ENCODE data around the gene PPP1R3G.
A peak's percentile ranks its signal among the peaks of the same experiment; 100 is the strongest.

Gene PPP1R3G

DNA sequence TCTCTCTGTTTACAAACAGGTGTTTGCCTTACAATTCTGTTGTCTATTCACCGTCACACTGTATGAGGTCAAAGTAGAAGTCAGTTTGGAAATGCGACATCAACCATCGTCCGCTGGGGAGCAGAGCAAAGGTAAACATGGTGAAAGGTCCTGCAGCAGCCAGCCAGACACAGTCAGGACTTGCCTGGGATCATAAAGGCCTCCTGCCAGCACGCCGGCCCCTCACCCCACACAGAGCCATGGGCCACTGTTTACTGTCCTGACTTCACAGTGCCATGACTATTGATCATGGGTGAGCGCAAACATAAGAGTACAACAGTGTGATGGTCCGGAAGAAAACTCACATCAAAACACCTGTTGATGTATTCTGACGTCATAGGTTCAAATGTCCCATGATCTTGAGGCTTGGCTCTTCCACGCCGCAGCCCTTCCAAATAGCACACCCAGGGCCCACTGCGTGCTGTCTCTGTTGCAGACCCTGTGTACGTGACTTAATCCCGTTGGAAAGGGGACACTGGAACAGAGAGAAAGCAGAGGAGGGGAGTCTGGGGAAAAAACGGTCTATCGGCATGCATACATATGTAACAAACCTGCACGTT is 16.9 kb upstream of the PPP1R3G start:
- Histone ChIP-seq H3K4ac (ENCODE audit: low read length) (no peak overlapping the region), H4K91ac (ENCODE audit: low read depth, low read length, poor library complexity) (no peak overlapping the region), H3K36me3 (replicated peaks in 1 of 2; ENCODE audit: control insufficient read depth in 2 of 2, insufficient read depth in 2 of 2, low read length in 2 of 2) (no peaks in the 10 kb centered on the region), H3K27me3 (ENCODE audit: control insufficient read depth in 3 of 3, insufficient read depth in 3 of 3, low read depth in 1 of 3, low read length in 3 of 3) (no peaks in the 10 kb centered on the region), H3K14ac (ENCODE audit: low read length) (no peak overlapping the region), H3K79me1 (ENCODE audit: low read depth, low read length) (no peaks in the 10 kb centered on the region), H3K4me3 (ENCODE audit: low read length in 2 of 2) (peak overlapping the region in 1 of 2 donors; percentile 21), H3K4me2 (ENCODE audit: insufficient read depth, low read length, poor library complexity, severe bottlenecking) (no peak overlapping the region), H2BK120ac (ENCODE audit: low read depth, low read length) (no peak overlapping the region), H4K8ac (ENCODE audit: low read depth, low read length) (no peak overlapping the region), H2BK5ac (ENCODE audit: low read length) (no peak overlapping the region), H3K9me3 (replicated peaks in 1 of 2; ENCODE audit: control insufficient read depth in 2 of 2, insufficient read depth in 1 of 2, low read depth in 1 of 2, low read length in 2 of 2) (peaks cover 5 to 8% of the 10 kb centered on the region in 2 donors), H2BK15ac (ENCODE audit: low read length) (no peak overlapping the region), H2AK5ac (ENCODE audit: low read depth, low read length) (no peak overlapping the region), H3K27ac (replicated peaks; ENCODE audit: low read length) (no peak overlapping the region), H2AFZ (ENCODE audit: low read length) (no peak overlapping the region), H3K4me1 (ENCODE audit: control insufficient read depth in 2 of 2, insufficient read depth in 1 of 2, low read depth in 1 of 2, low read length in 2 of 2) (no peaks in the 10 kb centered on the region), H2BK12ac (ENCODE audit: low read length) (no peak overlapping the region), H3K18ac (ENCODE audit: low read length) (no peak overlapping the region), H3K23ac (ENCODE audit: low read depth, low read length, poor library complexity) (no peak overlapping the region), H3K9ac (ENCODE audit: low read depth, low read length, poor library complexity) (no peak overlapping the region)
- no CpG with 5 or more reads among the region's 17 CpGs for WGBS, 2 donors (ENCODE audit: extremely low coverage in 2 of 2, insufficient read length in 2 of 2, insufficient replicate concordance in 1 of 2)
- no peak for DNase-seq (ENCODE audit: low spot score)

DNA sequence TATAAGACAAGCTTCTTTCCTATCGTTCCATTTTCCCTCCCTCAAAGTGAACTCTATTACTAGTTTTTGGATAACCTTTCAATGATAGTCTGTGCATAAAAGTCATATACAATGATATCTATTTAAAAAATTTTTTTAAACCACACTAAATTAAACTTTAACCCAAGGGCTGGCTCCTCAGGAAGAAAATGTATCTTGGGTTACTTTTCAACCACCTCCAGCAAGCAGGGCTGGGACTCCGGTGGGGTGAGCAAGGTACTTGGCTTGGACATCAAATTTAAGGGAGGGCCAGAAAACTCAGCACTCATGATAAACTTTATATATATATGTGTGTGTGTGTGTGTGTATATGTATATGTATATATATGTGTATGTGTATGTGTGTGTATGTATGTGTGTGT is 13.9 kb upstream of the PPP1R3G start:
- Histone ChIP-seq H2BK15ac (ENCODE audit: low read length) (no peak overlapping the region), H2BK120ac (ENCODE audit: low read depth, low read length) (no peak overlapping the region), H3K18ac (ENCODE audit: low read length) (no peak overlapping the region), H3K9me3 (replicated peaks in 1 of 2; ENCODE audit: control insufficient read depth in 2 of 2, insufficient read depth in 1 of 2, low read depth in 1 of 2, low read length in 2 of 2) (peaks cover 7 to 8% of the 10 kb centered on the region in 2 donors), H3K27me3 (ENCODE audit: control insufficient read depth in 3 of 3, insufficient read depth in 3 of 3, low read depth in 1 of 3, low read length in 3 of 3) (no peaks in the 10 kb centered on the region), H3K27ac (replicated peaks; ENCODE audit: low read length) (no peak overlapping the region), H3K14ac (ENCODE audit: low read length) (no peak overlapping the region), H2BK12ac (ENCODE audit: low read length) (no peak overlapping the region), H3K4me2 (ENCODE audit: insufficient read depth, low read length, poor library complexity, severe bottlenecking) (no peak overlapping the region), H3K23ac (ENCODE audit: low read depth, low read length, poor library complexity) (no peak overlapping the region), H3K79me1 (ENCODE audit: low read depth, low read length) (no peaks in the 10 kb centered on the region), H2BK5ac (ENCODE audit: low read length) (no peak overlapping the region), H2AK5ac (ENCODE audit: low read depth, low read length) (no peak overlapping the region), H3K9ac (ENCODE audit: low read depth, low read length, poor library complexity) (no peak overlapping the region), H3K4me3 (ENCODE audit: low read length in 2 of 2) (no peak overlapping the region), H4K8ac (ENCODE audit: low read depth, low read length) (no peak overlapping the region), H3K36me3 (replicated peaks in 1 of 2; ENCODE audit: control insufficient read depth in 2 of 2, insufficient read depth in 2 of 2, low read length in 2 of 2) (no peaks in the 10 kb centered on the region), H2AFZ (ENCODE audit: low read length) (no peak overlapping the region), H3K4ac (ENCODE audit: low read length) (no peak overlapping the region), H4K91ac (ENCODE audit: low read depth, low read length, poor library complexity) (no peak overlapping the region), H3K4me1 (ENCODE audit: control insufficient read depth in 2 of 2, insufficient read depth in 1 of 2, low read depth in 1 of 2, low read length in 2 of 2) (no peaks in the 10 kb centered on the region)
- DNase-seq (ENCODE audit: low spot score): no peak
- no CpG with 5 or more reads among the region's 2 CpGs for WGBS, 2 donors (ENCODE audit: extremely low coverage in 2 of 2, insufficient read length in 2 of 2, insufficient replicate concordance in 1 of 2)

DNA sequence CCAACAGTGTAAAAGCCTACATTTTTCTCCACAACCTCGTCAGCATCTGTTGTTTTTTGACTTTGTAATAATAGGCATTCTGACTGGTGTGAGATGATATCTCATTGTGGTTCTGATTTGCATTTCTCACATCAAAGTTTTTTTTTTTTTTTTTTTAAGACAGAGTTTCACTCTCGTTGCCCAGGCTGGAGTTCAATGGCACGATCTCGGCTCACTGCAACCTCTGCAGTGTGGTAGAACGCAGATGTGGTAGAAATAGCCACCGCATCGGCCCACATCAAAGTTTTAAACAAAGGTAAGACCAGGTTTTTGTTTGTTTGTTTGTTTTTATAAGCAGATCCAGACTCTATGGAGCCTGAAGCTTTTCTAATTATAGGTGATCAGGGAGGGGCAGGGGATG is 12.7 kb upstream of the PPP1R3G start:
- Histone ChIP-seq H2BK5ac (ENCODE audit: low read length) (no peak overlapping the region), H3K18ac (ENCODE audit: low read length) (no peak overlapping the region), H3K36me3 (replicated peaks in 1 of 2; ENCODE audit: control insufficient read depth in 2 of 2, insufficient read depth in 2 of 2, low read length in 2 of 2) (no peaks in the 10 kb centered on the region), H3K4ac (ENCODE audit: low read length) (no peak overlapping the region), H2BK120ac (ENCODE audit: low read depth, low read length) (no peak overlapping the region), H3K9me3 (replicated peaks in 1 of 2; ENCODE audit: control insufficient read depth in 2 of 2, insufficient read depth in 1 of 2, low read depth in 1 of 2, low read length in 2 of 2) (peaks cover 3 to 4% of the 10 kb centered on the region in 2 donors), H4K91ac (ENCODE audit: low read depth, low read length, poor library complexity) (no peak overlapping the region), H3K79me1 (ENCODE audit: low read depth, low read length) (no peaks in the 10 kb centered on the region), H4K8ac (ENCODE audit: low read depth, low read length) (no peak overlapping the region), H2AFZ (ENCODE audit: low read length) (no peak overlapping the region), H3K14ac (ENCODE audit: low read length) (no peak overlapping the region), H3K4me1 (ENCODE audit: control insufficient read depth in 2 of 2, insufficient read depth in 1 of 2, low read depth in 1 of 2, low read length in 2 of 2) (no peaks in the 10 kb centered on the region), H3K27ac (replicated peaks; ENCODE audit: low read length) (no peak overlapping the region), H3K9ac (ENCODE audit: low read depth, low read length, poor library complexity) (no peak overlapping the region), H3K23ac (ENCODE audit: low read depth, low read length, poor library complexity) (no peak overlapping the region), H3K27me3 (ENCODE audit: control insufficient read depth in 3 of 3, insufficient read depth in 3 of 3, low read depth in 1 of 3, low read length in 3 of 3) (no peaks in the 10 kb centered on the region), H3K4me3 (ENCODE audit: low read length in 2 of 2) (no peak overlapping the region), H2BK15ac (ENCODE audit: low read length) (no peak overlapping the region), H3K4me2 (ENCODE audit: insufficient read depth, low read length, poor library complexity, severe bottlenecking) (no peak overlapping the region), H2BK12ac (ENCODE audit: low read length) (no peak overlapping the region), H2AK5ac (ENCODE audit: low read depth, low read length) (no peak overlapping the region)
- WGBS, 2 donors (ENCODE audit: extremely low coverage in 2 of 2, insufficient read length in 2 of 2, insufficient replicate concordance in 1 of 2): no CpG with 5 or more reads among the region's 7 CpGs
- no peak for DNase-seq (ENCODE audit: low spot score)

DNA sequence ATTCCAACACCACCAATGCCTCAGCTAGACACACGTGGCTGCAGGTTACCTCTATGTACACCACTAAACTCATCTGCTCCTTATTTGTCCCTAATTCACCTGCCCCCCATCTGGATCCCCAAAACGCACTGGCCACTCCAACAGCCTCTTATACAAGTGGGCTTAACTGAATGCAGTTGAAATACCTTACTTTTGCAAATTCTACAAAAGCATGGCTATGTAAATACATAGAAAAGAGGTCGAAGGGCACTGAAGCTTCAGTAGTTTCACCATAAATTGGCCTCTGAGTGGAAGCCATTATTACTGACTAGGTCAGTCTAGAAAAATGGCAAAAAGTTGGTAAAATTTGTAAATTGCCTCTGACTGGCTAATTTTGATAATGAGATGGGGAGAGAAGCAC is 11.1 kb upstream of the PPP1R3G start:
- no CpG with 5 or more reads among the region's 3 CpGs for WGBS, 2 donors (ENCODE audit: extremely low coverage in 2 of 2, insufficient read length in 2 of 2, insufficient replicate concordance in 1 of 2)
- H3K9ac ChIP-seq (ENCODE audit: low read depth, low read length, poor library complexity): no peak overlapping the region
- H3K18ac ChIP-seq (ENCODE audit: low read length): no peak overlapping the region
- H2BK5ac ChIP-seq (ENCODE audit: low read length): no peak overlapping the region
- no peak overlapping the region for H2AK5ac ChIP-seq (ENCODE audit: low read depth, low read length)
- no peak overlapping the region for H3K4me3 ChIP-seq (ENCODE audit: low read length in 2 of 2)
- no peak overlapping the region for H3K4me2 ChIP-seq (ENCODE audit: insufficient read depth, low read length, poor library complexity, severe bottlenecking)
- peaks cover 0 to 3% of the 10 kb centered on the region in 2 donors for H3K9me3 ChIP-seq (replicated peaks in 1 of 2; ENCODE audit: control insufficient read depth in 2 of 2, insufficient read depth in 1 of 2, low read depth in 1 of 2, low read length in 2 of 2)
- H3K36me3 ChIP-seq (replicated peaks in 1 of 2; ENCODE audit: control insufficient read depth in 2 of 2, insufficient read depth in 2 of 2, low read length in 2 of 2): no peaks in the 10 kb centered on the region
- no peak overlapping the region for H3K27ac ChIP-seq (replicated peaks; ENCODE audit: low read length)
- no peak overlapping the region for H2AFZ ChIP-seq (ENCODE audit: low read length)
- no peak overlapping the region for H4K91ac ChIP-seq (ENCODE audit: low read depth, low read length, poor library complexity)
- no peak overlapping the region for H3K14ac ChIP-seq (ENCODE audit: low read length)
- no peak overlapping the region for H2BK15ac ChIP-seq (ENCODE audit: low read length)
- no peak overlapping the region for H3K23ac ChIP-seq (ENCODE audit: low read depth, low read length, poor library complexity)
- H3K4ac ChIP-seq (ENCODE audit: low read length): no peak overlapping the region
- H3K79me1 ChIP-seq (ENCODE audit: low read depth, low read length): no peaks in the 10 kb centered on the region
- DNase-seq (ENCODE audit: low spot score): no peak
- no peak overlapping the region for H2BK120ac ChIP-seq (ENCODE audit: low read depth, low read length)
- no peak overlapping the region for H2BK12ac ChIP-seq (ENCODE audit: low read length)
- no peak overlapping the region for H4K8ac ChIP-seq (ENCODE audit: low read depth, low read length)
- no peaks in the 10 kb centered on the region for H3K27me3 ChIP-seq (ENCODE audit: control insufficient read depth in 3 of 3, insufficient read depth in 3 of 3, low read depth in 1 of 3, low read length in 3 of 3)
- no peaks in the 10 kb centered on the region for H3K4me1 ChIP-seq (ENCODE audit: control insufficient read depth in 2 of 2, insufficient read depth in 1 of 2, low read depth in 1 of 2, low read length in 2 of 2)

Data from neuronal stem cell (in vitro differentiated cells).